ENCODE measurements around the gene TMC1.

The TMC1 gene

GRCh38 chr9:72627147-72627546, 105.7 kb downstream of the TMC1 start:
- Mint-ChIP-seq H3K27me3 (peaks cover 7% of the 10 kb centered on the region), H3K4me3 (no peak overlapping the region), H3K4me1 (ENCODE audit: low read depth) (no peaks in the 10 kb centered on the region), H3K9me3 (peaks cover 9% of the 10 kb centered on the region), H3K27ac (no peak overlapping the region), H3K36me3 (ENCODE audit: low read depth) (no peaks in the 10 kb centered on the region)
- intact Hi-C loops (cut with micrococcal nuclease): no loop called here

- peaks cover 4% of the 10 kb centered on the region for H3K27me3 Mint-ChIP-seq
- H3K4me1 Mint-ChIP-seq (ENCODE audit: low read depth): no peaks in the 10 kb centered on the region
- no peak overlapping the region for H3K4me3 Mint-ChIP-seq
- peaks cover 16% of the 10 kb centered on the region for H3K9me3 Mint-ChIP-seq
- intact Hi-C loops (cut with micrococcal nuclease): no loop called here
- no peaks in the 10 kb centered on the region for H3K36me3 Mint-ChIP-seq (ENCODE audit: low read depth)
- H3K27ac Mint-ChIP-seq: no peak overlapping the region
These were observed 106.6 kb downstream of the TMC1 start for GRCh38 chr9:72627956-72628540.

DNA sequence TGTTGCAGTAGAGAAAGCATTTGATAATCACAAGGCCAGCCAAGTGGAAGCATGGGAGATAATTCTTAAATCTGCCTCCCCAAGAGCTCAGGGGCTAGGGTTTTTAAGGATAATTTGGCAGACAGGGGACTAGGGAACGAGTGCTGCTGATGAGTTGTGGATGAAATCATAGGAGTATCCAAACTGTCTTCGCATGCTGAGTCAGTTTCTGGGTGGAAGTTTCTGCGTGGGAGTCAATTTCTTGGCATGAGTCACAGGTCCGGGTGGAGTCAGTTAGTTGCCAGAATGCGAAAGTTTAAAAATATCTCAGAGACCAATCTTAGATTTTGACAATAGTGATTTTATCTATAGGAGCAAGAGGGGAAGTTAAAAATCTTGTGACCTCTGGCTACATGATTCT, 112.6 kb downstream of the TMC1 start:
- Mint-ChIP-seq H3K4me3 (no peak overlapping the region), H3K4me1 (ENCODE audit: low read depth) (peaks cover 20% of the 10 kb centered on the region), H3K27me3 (peaks cover 9% of the 10 kb centered on the region)

DNA sequence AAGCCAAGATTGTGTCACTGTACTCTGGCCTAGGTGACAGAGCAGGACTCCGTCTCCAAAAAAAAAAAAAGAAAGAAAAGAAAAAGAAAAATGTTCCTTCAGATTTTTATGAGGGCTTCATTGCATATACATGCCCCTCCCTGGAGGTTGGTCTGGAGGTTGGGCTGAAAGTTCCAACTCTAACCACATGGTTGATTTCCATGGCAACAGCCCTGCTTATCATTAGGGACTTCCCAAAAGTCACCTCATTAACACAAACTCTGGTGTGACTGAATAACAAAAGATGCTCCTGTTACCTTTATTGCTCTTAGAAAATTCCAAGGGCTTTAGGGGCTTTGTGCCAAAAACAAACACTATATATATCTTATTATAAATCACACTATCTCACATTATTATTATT, 113.8 kb downstream of the TMC1 start:
- no peaks in the 10 kb centered on the region for H3K36me3 Mint-ChIP-seq (ENCODE audit: low read depth)
- H3K27ac Mint-ChIP-seq: no peak overlapping the region
- peaks cover 20% of the 10 kb centered on the region for H3K4me1 Mint-ChIP-seq (ENCODE audit: low read depth)
- no peak overlapping the region for H3K4me3 Mint-ChIP-seq
- H3K27me3 Mint-ChIP-seq: peaks cover 9% of the 10 kb centered on the region
- intact Hi-C loops (cut with micrococcal nuclease): no loop called here
- H3K9me3 Mint-ChIP-seq: peaks cover 26% of the 10 kb centered on the region

More for the DNA sequence above, 112.6 kb downstream of the TMC1 start:
- Mint-ChIP-seq H3K9me3 (peaks cover 26% of the 10 kb centered on the region), H3K27ac (peak overlapping the region; percentile 50), H3K36me3 (ENCODE audit: low read depth) (no peaks in the 10 kb centered on the region)
- intact Hi-C loops (cut with micrococcal nuclease): no loop called here

GRCh38 chr9:72636621-72637020, 115.2 kb downstream of the TMC1 start:
- Mint-ChIP-seq H3K9me3 (peaks cover 22% of the 10 kb centered on the region), H3K4me3 (no peak overlapping the region), H3K36me3 (ENCODE audit: low read depth) (no peaks in the 10 kb centered on the region), H3K27me3 (peaks cover 9% of the 10 kb centered on the region), H3K27ac (no peak overlapping the region), H3K4me1 (ENCODE audit: low read depth) (peaks cover 20% of the 10 kb centered on the region)
- intact Hi-C loops (cut with micrococcal nuclease): no loop called here

GRCh38 chr9:72643651-72644050, 122.2 kb downstream of the TMC1 start:
- intact Hi-C loops (cut with micrococcal nuclease): no loop called here
- Mint-ChIP-seq H3K27me3 (peaks cover 7% of the 10 kb centered on the region), H3K4me1 (ENCODE audit: low read depth) (peaks cover 12% of the 10 kb centered on the region), H3K9me3 (no peaks in the 10 kb centered on the region), H3K27ac (no peak overlapping the region), H3K36me3 (ENCODE audit: low read depth) (no peaks in the 10 kb centered on the region), H3K4me3 (no peak overlapping the region)

- H3K4me3 Mint-ChIP-seq: no peak overlapping the region
- no peaks in the 10 kb centered on the region for H3K9me3 Mint-ChIP-seq
- intact Hi-C loops (cut with micrococcal nuclease): no loop called here
- H3K27ac Mint-ChIP-seq: no peak overlapping the region
- H3K27me3 Mint-ChIP-seq: peaks cover 7% of the 10 kb centered on the region
- H3K4me1 Mint-ChIP-seq (ENCODE audit: low read depth): peaks cover 21% of the 10 kb centered on the region
- no peaks in the 10 kb centered on the region for H3K36me3 Mint-ChIP-seq (ENCODE audit: low read depth)
These were observed 124.7 kb downstream of the TMC1 start for GRCh38 chr9:72646061-72646460.

DNA sequence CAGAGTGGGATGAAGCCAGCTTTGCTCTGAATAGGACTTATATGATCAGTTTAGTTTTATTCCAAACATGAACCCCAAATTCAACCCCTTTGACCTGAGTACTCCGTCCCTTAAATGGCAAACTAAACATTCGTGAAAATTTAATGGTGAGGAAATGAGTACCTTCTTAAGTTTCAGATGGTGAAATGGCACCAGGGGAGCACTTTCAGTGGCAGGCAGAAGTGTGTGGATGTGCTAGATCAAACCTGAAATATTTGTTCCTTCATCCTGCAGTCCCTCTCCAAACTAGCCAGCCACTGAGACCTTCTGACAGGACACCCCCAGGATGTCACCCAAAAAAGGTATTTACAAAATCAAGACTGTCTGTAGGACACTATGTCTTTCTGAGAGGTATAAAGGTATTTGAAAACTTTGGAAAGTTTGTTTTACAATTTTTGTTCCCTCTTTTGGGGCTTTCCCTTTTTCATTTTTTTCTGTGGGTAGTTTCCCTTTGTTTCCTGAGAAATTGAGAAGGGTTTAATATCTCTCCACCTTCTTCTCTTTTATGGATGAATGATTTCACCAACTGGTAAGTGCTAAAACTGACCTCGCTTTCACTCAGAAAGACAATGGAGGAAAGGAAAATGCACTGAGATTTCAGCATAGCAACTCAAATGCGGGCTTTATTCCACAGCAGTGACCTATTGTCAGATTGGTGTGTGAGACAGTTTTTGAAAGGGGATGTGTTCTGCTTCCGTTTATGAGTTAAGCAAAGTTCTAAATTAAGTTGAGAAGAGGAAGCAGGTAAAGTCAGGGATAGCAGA, 127.1 kb downstream of the TMC1 start:
- Mint-ChIP-seq H3K27ac (peak overlapping the region; percentile 43), H3K27me3 (peaks cover 10% of the 10 kb centered on the region), H3K4me3 (no peak overlapping the region), H3K9me3 (no peaks in the 10 kb centered on the region), H3K4me1 (ENCODE audit: low read depth) (peaks cover 21% of the 10 kb centered on the region), H3K36me3 (ENCODE audit: low read depth) (no peaks in the 10 kb centered on the region)
- intact Hi-C loops (cut with micrococcal nuclease): no loop called here

DNA sequence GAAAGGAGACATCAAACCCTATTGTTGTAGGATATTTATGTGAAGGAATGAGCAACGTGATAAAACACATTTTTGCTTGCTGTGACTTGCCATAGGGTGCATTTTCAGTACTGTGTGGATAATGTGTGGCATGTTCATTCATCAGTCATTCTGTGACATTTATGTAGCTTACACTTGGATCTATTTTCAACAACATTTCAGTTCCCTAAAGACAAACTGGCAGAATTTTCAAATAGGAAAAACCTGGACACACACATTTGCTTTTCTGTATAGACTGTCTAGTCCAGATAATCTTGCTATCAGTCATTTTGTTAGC, 127.7 kb downstream of the TMC1 start:
- no peaks in the 10 kb centered on the region for H3K9me3 Mint-ChIP-seq
- no peak overlapping the region for H3K4me3 Mint-ChIP-seq
- H3K27me3 Mint-ChIP-seq: peaks cover 13% of the 10 kb centered on the region
- peaks cover 21% of the 10 kb centered on the region for H3K4me1 Mint-ChIP-seq (ENCODE audit: low read depth)
- intact Hi-C loops (cut with micrococcal nuclease): no loop called here
- H3K36me3 Mint-ChIP-seq (ENCODE audit: low read depth): no peaks in the 10 kb centered on the region
- H3K27ac Mint-ChIP-seq: peak overlapping the region; percentile 43

- Mint-ChIP-seq H3K27me3 (peaks cover 15% of the 10 kb centered on the region), H3K4me3 (no peak overlapping the region), H3K27ac (no peak overlapping the region), H3K9me3 (no peaks in the 10 kb centered on the region), H3K36me3 (ENCODE audit: low read depth) (no peaks in the 10 kb centered on the region), H3K4me1 (ENCODE audit: low read depth) (peaks cover 21% of the 10 kb centered on the region)
- intact Hi-C loops (cut with micrococcal nuclease): no loop called here
These were observed 128.8 kb downstream of the TMC1 start for GRCh38 chr9:72650206-72650605.

- intact Hi-C loops (cut with micrococcal nuclease): no loop called here
- Mint-ChIP-seq H3K4me3 (no peak overlapping the region), H3K36me3 (ENCODE audit: low read depth) (no peaks in the 10 kb centered on the region), H3K27ac (no peak overlapping the region), H3K9me3 (no peaks in the 10 kb centered on the region), H3K27me3 (peaks cover 37% of the 10 kb centered on the region), H3K4me1 (ENCODE audit: low read depth) (no peaks in the 10 kb centered on the region)
These were observed 134.6 kb downstream of the TMC1 start for GRCh38 chr9:72656021-72656420.

GRCh38 chr9:72657023-72657422, 135.6 kb downstream of the TMC1 start:
- Mint-ChIP-seq H3K27ac (no peak overlapping the region), H3K9me3 (no peaks in the 10 kb centered on the region), H3K4me3 (no peak overlapping the region), H3K27me3 (peaks cover 37% of the 10 kb centered on the region), H3K36me3 (ENCODE audit: low read depth) (no peaks in the 10 kb centered on the region), H3K4me1 (ENCODE audit: low read depth) (no peaks in the 10 kb centered on the region)
- intact Hi-C loops (cut with micrococcal nuclease): no loop called here

GRCh38 chr9:72658703-72659102, 137.3 kb downstream of the TMC1 start:
- no peak overlapping the region for H3K27ac Mint-ChIP-seq
- H3K9me3 Mint-ChIP-seq: no peaks in the 10 kb centered on the region
- H3K27me3 Mint-ChIP-seq: peaks cover 34% of the 10 kb centered on the region
- intact Hi-C loops (cut with micrococcal nuclease): no loop called here
- no peaks in the 10 kb centered on the region for H3K36me3 Mint-ChIP-seq (ENCODE audit: low read depth)
- H3K4me1 Mint-ChIP-seq (ENCODE audit: low read depth): peaks cover 4% of the 10 kb centered on the region
- no peak overlapping the region for H3K4me3 Mint-ChIP-seq

DNA sequence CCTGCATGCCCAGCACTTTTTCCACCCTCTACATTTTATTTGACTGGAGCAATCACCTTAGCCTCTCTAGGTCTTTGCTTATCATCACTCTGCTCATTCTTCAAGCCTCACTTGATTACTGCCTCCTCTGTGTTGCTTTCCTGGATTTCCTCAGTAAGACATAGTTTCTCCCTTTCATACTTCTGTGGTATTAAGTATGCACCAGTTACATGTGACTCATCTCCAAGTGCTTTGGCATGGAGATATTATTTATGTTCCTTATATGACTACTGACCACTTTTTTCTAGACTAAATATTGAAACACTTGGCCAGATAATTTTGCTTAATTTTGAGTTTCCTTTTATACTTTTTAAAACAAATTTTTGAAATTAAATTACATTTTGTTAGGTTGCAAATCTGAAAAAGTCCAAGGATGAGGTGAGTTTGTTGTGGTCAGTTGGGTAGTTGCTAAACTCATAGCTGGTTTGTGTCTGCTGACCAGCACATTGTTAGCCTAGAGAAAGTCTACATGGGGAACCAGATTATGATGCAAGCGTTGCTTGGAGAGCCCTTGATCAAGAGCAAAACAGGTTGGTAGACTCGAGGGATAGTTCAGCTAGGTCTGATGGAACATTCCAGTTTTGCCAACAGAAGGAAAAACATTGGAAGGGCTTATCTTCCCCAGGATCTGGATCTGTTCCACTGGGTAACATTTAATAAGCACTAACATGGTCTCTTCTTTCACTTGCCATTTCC, 140.2 kb downstream of the TMC1 start:
- Mint-ChIP-seq H3K4me1 (ENCODE audit: low read depth) (peaks cover 14% of the 10 kb centered on the region), H3K27me3 (peaks cover 21% of the 10 kb centered on the region), H3K4me3 (no peak overlapping the region), H3K27ac (no peak overlapping the region), H3K36me3 (ENCODE audit: low read depth) (no peaks in the 10 kb centered on the region), H3K9me3 (no peaks in the 10 kb centered on the region)
- intact Hi-C loops (cut with micrococcal nuclease): no loop called here

Data from dendritic cell treated with granulocyte-macrophage colony-stimulating factor and Interleukin-4, amounts not matched to agents 40 ng/mL and 50 ng/mL, for 4 days (primary cell).